Panc1 (cell line): Measurements from ENCODE around the gene PPP1R3F.

Experiments used
- POLR2AphosphoS5 ChIP-seq: IDR thresholded peaks from 2 replicates; pipeline ENCODE4 v1.6.1; 2012; ENCODE audit warnings: mild to moderate bottlenecking, low read depth, low read length, moderate library complexity
- SIN3A ChIP-seq: IDR thresholded peaks from 2 replicates; pipeline ENCODE4 v1.6.1; 2012; ENCODE audit warnings: low read depth, mild to moderate bottlenecking, low read length, moderate library complexity, borderline replicate concordance; ENCODE audit not compliant: insufficient read depth
- TF ChIP-seq, protein P1 (sequence below): fragments of 450-650 bp; IDR thresholded peaks from 2 replicates; pipeline ENCODE4 v1.5.1; 2017; ENCODE audit warnings: mild to moderate bottlenecking
- TF ChIP-seq, protein P2 (sequence below), 2 experiments: IDR thresholded peaks; 2 replicates each; pipeline ENCODE4 v1.6.1; 2011 to 2012; ENCODE audit warnings: low read depth in 2 of 2, control low read depth in 1 of 2, low read length in 1 of 2, mild to moderate bottlenecking in 1 of 2, moderate library complexity in 1 of 2; ENCODE audit not compliant: insufficient read depth in 1 of 2

GRCh38 chrX:49270249-49270921, 792 bp downstream of the PPP1R3F start:
- TF ChIP-seq POLR2AphosphoS5 (no peak), SIN3A (no peak)
- TF ChIP-seq, protein P1, sequence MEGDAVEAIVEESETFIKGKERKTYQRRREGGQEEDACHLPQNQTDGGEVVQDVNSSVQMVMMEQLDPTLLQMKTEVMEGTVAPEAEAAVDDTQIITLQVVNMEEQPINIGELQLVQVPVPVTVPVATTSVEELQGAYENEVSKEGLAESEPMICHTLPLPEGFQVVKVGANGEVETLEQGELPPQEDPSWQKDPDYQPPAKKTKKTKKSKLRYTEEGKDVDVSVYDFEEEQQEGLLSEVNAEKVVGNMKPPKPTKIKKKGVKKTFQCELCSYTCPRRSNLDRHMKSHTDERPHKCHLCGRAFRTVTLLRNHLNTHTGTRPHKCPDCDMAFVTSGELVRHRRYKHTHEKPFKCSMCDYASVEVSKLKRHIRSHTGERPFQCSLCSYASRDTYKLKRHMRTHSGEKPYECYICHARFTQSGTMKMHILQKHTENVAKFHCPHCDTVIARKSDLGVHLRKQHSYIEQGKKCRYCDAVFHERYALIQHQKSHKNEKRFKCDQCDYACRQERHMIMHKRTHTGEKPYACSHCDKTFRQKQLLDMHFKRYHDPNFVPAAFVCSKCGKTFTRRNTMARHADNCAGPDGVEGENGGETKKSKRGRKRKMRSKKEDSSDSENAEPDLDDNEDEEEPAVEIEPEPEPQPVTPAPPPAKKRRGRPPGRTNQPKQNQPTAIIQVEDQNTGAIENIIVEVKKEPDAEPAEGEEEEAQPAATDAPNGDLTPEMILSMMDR, result no peak
- TF ChIP-seq, protein P2, sequence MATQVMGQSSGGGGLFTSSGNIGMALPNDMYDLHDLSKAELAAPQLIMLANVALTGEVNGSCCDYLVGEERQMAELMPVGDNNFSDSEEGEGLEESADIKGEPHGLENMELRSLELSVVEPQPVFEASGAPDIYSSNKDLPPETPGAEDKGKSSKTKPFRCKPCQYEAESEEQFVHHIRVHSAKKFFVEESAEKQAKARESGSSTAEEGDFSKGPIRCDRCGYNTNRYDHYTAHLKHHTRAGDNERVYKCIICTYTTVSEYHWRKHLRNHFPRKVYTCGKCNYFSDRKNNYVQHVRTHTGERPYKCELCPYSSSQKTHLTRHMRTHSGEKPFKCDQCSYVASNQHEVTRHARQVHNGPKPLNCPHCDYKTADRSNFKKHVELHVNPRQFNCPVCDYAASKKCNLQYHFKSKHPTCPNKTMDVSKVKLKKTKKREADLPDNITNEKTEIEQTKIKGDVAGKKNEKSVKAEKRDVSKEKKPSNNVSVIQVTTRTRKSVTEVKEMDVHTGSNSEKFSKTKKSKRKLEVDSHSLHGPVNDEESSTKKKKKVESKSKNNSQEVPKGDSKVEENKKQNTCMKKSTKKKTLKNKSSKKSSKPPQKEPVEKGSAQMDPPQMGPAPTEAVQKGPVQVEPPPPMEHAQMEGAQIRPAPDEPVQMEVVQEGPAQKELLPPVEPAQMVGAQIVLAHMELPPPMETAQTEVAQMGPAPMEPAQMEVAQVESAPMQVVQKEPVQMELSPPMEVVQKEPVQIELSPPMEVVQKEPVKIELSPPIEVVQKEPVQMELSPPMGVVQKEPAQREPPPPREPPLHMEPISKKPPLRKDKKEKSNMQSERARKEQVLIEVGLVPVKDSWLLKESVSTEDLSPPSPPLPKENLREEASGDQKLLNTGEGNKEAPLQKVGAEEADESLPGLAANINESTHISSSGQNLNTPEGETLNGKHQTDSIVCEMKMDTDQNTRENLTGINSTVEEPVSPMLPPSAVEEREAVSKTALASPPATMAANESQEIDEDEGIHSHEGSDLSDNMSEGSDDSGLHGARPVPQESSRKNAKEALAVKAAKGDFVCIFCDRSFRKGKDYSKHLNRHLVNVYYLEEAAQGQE (IDR thresholded peaks at IDR 0.05; ENCODE audit: insufficient read depth in 1 of 2, low read depth in 2 of 2, low read length in 1 of 2), result no peak
